Liver (tissue), 9 donors: ENCODE data around the gene RAD23A. TPM values are rescaled to one million over a fixed set of nuclear protein-coding genes. Genes with fewer than 3 reads are reported as not detected.

Experiments
- DNase-seq: peaks from one replicate; pipeline ENCODE4 v3.0.0-alpha.2; 2017; ENCODE audit warnings: low spot score
- H3K27ac ChIP-seq, 2 donors: one replicate each; pipeline ENCODE4 v1.7.0; 2013; ENCODE audit warnings: inconsistent platforms in 2 of 2, low read length in 2 of 2, control low read depth in 1 of 2, low read depth in 1 of 2, mild to moderate bottlenecking in 1 of 2
- H3K27me3 ChIP-seq, 4 donors: one replicate each; pipeline versions ENCODE4 v1.6.1 to v1.7.0; 2013; ENCODE audit warnings: low read length in 3 of 4, inconsistent platforms in 1 of 4, mild to moderate bottlenecking in 1 of 4, moderate library complexity in 1 of 4; ENCODE audit not compliant: control insufficient read depth in 4 of 4, insufficient read depth in 4 of 4
- H3K36me3 ChIP-seq, 4 donors: one replicate each; pipeline versions ENCODE4 v1.6.1 to v1.7.0; 2013; ENCODE audit warnings: low read length in 3 of 4, mild to moderate bottlenecking in 3 of 4, low read depth in 1 of 4, moderate library complexity in 1 of 4; ENCODE audit not compliant: control insufficient read depth in 4 of 4, insufficient read depth in 3 of 4
- H3K4me1 ChIP-seq, 4 donors: one replicate each; pipeline versions ENCODE4 v1.6.1 to v1.7.0; 2013; ENCODE audit warnings: low read length in 3 of 4, mild to moderate bottlenecking in 3 of 4, moderate library complexity in 1 of 4; ENCODE audit not compliant: control insufficient read depth in 4 of 4, insufficient read depth in 4 of 4
- H3K4me3 ChIP-seq, 3 donors: one replicate each; pipeline versions ENCODE4 v1.6.1 to v1.7.0; 2013; ENCODE audit warnings: low read length in 3 of 3, control low read depth in 1 of 3, low read depth in 1 of 3, mild to moderate bottlenecking in 1 of 3
- H3K9ac ChIP-seq, 2 donors: one replicate each; pipeline ENCODE4 v1.7.0; 2013; ENCODE audit warnings: low read length in 2 of 2, mild to moderate bottlenecking in 2 of 2, moderate library complexity in 2 of 2, control low read depth in 1 of 2, low read depth in 1 of 2
- H3K9me3 ChIP-seq, 4 donors: one replicate each; pipeline versions ENCODE4 v1.6.1 to v1.7.0; 2013; ENCODE audit warnings: low read length in 3 of 4; ENCODE audit not compliant: control insufficient read depth in 4 of 4
- EGR1 ChIP-seq, 2 donors: IDR thresholded peaks; 2 replicates each; pipeline ENCODE4 v1.6.1; 2016 to 2018; ENCODE audit warnings: antibody characterized with exemption in 2 of 2, low read depth in 2 of 2
- GABPA ChIP-seq, 2 donors: IDR thresholded peaks in 1 of 2; conservative IDR thresholded peaks in 1 of 2; 2 replicates each; pipeline ENCODE4 v1.6.1; 2016; ENCODE audit warnings: antibody characterized with exemption in 2 of 2, mild to moderate bottlenecking in 1 of 2, moderate library complexity in 1 of 2
- HNF4G ChIP-seq: IDR thresholded peaks from 2 replicates; pipeline ENCODE4 v1.6.1; 2016; ENCODE audit warnings: antibody characterized with exemption
- JUND ChIP-seq, 2 donors: IDR thresholded peaks; 2 replicates each; pipeline ENCODE4 v1.6.1; 2016; ENCODE audit warnings: antibody characterized with exemption in 2 of 2
- MAX ChIP-seq: IDR thresholded peaks from 2 replicates; pipeline ENCODE4 v1.6.1; 2016; ENCODE audit warnings: antibody characterized with exemption
- NR2F2 ChIP-seq: IDR thresholded peaks from 2 replicates; pipeline ENCODE4 v1.6.1; 2016; ENCODE audit warnings: antibody characterized with exemption
- RXRA ChIP-seq, 2 donors: IDR thresholded peaks; 2 replicates each; pipeline ENCODE4 v1.6.1; 2017 to 2018; ENCODE audit warnings: antibody characterized with exemption in 2 of 2, mild to moderate bottlenecking in 1 of 2
- SP1 ChIP-seq: IDR thresholded peaks from 2 replicates; pipeline ENCODE4 v1.6.1; 2018; ENCODE audit warnings: antibody characterized with exemption, mild to moderate bottlenecking
- YY1 ChIP-seq: IDR thresholded peaks from 2 replicates; pipeline ENCODE4 v1.6.1; 2016; ENCODE audit warnings: antibody characterized with exemption, mild to moderate bottlenecking
- WGBS: extraction: QIAGEN DNeasy Blood & Tissue Kit; methylation state at CpG from one replicate; pipeline ENCODE4 v1.1.7; 2013; 5-methylcytosine and 5-hydroxymethylcytosine counted together
- polyA plus RNA-seq, 2 donors: library from polyadenylated mRNA; stranded (reverse) in 1 of 2; unstranded in 1 of 2; fragments of 200-250 nt in 1 of 2; fragments of >200 nt in 1 of 2; fragmentation: Nextera tagmentation in 1 of 2; extraction: Ambion mirVana in 1 of 2; gene quantifications; one replicate each; pipeline versions ENCODE4 v1.2.1 to v1.2.3, GENCODE V29; 2013 to 2015
- total RNA-seq, 2 donors: library from RNA; depleted of rRNA; stranded (reverse); fragments of >200 nt; gene quantifications; one replicate each; pipeline ENCODE4 v1.2.3, GENCODE V29; 2014
- TF ChIP-seq, protein P1 (sequence below): IDR thresholded peaks from 2 replicates; pipeline ENCODE4 v1.6.1; 2016; ENCODE audit warnings: antibody characterized with exemption
- TF ChIP-seq, protein P2 (sequence below): IDR thresholded peaks from 2 replicates; pipeline ENCODE4 v1.6.1; 2016; ENCODE audit warnings: antibody characterized with exemption
- TF ChIP-seq, protein P3 (sequence below): fragments of 150-350 bp; IDR thresholded peaks from 2 replicates; pipeline ENCODE4 v1.5.1; 2017; ENCODE audit warnings: improper control_type of control experiment, low read depth, low read length; ENCODE audit not compliant: missing input control
- TF ChIP-seq, protein P4 (sequence below): IDR thresholded peaks from 2 replicates; pipeline ENCODE4 v1.6.1; 2016; ENCODE audit warnings: antibody characterized with exemption, mild to moderate bottlenecking
- donor health status: healthy.
- donor health status: healthy.
- donor health status: healthy.
- donor health status: healthy.
- donor health status: healthy.

The RAD23A gene
- total and polyA plus RNA-seq, 4 donors = 42.9 to 112 (median 66.8) TPM

DNA sequence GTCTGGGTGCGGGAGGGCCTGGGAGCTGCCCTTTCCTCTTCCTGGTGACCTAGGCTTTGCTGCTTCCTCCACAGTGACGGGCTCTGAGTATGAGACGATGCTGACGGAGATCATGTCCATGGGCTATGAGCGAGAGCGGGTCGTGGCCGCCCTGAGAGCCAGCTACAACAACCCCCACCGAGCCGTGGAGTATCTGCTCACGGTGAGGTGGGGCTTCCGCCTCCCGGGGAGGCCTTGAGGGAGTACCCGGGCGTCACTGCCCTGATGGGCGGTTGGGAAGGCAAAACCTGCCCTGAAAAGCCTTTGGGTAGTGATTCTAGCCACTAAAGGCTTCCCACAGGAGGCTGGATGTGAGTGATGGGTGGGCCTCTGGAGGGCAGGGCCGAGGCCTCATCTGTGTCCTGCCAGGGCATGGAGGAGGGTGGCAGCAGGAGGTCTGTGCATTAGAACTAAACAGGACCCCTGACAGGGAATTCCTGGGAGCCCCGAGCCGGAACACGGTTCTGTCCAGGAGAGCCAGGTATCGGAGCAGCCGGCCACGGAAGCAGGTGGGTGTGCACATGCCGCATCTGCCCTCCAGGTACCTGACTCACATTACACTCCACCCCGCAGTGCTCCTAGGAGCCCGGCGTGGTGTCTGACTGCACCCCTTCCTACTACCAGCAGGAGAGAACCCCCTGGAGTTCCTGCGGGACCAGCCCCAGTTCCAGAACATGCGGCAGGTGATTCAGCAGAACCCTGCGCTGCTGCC is 3.1 kb downstream of the RAD23A start:
- WGBS = 95% methylated on average over 30 of the region's 30 CpGs
- Histone ChIP-seq H3K9me3 (no peaks in the 10 kb centered on the region), H3K4me1 (peaks cover 2 to 21% (median 13%) of the 10 kb centered on the region in 4 donors), H3K27ac (no peak overlapping the region), H3K9ac (no peak overlapping the region), H3K36me3 (peaks cover 21 to 52% (median 35%) of the 10 kb centered on the region in 4 donors), H3K4me3 (no peak overlapping the region), H3K27me3 (no peaks in the 10 kb centered on the region)
- DNase-seq = no peak
- TF ChIP-seq JUND (IDR thresholded peaks at IDR 0.05) (no peak), SP1 (no peak), HNF4G (no peak), RXRA (IDR thresholded peaks at IDR 0.05) (no peak), GABPA (IDR thresholded peaks at IDR 0.05 in 1 of 2, conservative IDR thresholded peaks at IDR 0.05 in 1 of 2) (no peak), YY1 (no peak), NR2F2 (no peak), EGR1 (IDR thresholded peaks at IDR 0.05; ENCODE audit: low read depth in 2 of 2) (no peak), MAX (no peak)
- TF ChIP-seq, protein P1, sequence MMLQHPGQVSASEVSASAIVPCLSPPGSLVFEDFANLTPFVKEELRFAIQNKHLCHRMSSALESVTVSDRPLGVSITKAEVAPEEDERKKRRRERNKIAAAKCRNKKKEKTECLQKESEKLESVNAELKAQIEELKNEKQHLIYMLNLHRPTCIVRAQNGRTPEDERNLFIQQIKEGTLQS = no peak
- TF ChIP-seq, protein P2, sequence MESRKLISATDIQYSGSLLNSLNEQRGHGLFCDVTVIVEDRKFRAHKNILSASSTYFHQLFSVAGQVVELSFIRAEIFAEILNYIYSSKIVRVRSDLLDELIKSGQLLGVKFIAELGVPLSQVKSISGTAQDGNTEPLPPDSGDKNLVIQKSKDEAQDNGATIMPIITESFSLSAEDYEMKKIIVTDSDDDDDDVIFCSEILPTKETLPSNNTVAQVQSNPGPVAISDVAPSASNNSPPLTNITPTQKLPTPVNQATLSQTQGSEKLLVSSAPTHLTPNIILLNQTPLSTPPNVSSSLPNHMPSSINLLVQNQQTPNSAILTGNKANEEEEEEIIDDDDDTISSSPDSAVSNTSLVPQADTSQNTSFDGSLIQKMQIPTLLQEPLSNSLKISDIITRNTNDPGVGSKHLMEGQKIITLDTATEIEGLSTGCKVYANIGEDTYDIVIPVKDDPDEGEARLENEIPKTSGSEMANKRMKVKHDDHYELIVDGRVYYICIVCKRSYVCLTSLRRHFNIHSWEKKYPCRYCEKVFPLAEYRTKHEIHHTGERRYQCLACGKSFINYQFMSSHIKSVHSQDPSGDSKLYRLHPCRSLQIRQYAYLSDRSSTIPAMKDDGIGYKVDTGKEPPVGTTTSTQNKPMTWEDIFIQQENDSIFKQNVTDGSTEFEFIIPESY = no peak
- TF ChIP-seq, protein P3, sequence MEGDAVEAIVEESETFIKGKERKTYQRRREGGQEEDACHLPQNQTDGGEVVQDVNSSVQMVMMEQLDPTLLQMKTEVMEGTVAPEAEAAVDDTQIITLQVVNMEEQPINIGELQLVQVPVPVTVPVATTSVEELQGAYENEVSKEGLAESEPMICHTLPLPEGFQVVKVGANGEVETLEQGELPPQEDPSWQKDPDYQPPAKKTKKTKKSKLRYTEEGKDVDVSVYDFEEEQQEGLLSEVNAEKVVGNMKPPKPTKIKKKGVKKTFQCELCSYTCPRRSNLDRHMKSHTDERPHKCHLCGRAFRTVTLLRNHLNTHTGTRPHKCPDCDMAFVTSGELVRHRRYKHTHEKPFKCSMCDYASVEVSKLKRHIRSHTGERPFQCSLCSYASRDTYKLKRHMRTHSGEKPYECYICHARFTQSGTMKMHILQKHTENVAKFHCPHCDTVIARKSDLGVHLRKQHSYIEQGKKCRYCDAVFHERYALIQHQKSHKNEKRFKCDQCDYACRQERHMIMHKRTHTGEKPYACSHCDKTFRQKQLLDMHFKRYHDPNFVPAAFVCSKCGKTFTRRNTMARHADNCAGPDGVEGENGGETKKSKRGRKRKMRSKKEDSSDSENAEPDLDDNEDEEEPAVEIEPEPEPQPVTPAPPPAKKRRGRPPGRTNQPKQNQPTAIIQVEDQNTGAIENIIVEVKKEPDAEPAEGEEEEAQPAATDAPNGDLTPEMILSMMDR = no peak
- TF ChIP-seq, protein P4, sequence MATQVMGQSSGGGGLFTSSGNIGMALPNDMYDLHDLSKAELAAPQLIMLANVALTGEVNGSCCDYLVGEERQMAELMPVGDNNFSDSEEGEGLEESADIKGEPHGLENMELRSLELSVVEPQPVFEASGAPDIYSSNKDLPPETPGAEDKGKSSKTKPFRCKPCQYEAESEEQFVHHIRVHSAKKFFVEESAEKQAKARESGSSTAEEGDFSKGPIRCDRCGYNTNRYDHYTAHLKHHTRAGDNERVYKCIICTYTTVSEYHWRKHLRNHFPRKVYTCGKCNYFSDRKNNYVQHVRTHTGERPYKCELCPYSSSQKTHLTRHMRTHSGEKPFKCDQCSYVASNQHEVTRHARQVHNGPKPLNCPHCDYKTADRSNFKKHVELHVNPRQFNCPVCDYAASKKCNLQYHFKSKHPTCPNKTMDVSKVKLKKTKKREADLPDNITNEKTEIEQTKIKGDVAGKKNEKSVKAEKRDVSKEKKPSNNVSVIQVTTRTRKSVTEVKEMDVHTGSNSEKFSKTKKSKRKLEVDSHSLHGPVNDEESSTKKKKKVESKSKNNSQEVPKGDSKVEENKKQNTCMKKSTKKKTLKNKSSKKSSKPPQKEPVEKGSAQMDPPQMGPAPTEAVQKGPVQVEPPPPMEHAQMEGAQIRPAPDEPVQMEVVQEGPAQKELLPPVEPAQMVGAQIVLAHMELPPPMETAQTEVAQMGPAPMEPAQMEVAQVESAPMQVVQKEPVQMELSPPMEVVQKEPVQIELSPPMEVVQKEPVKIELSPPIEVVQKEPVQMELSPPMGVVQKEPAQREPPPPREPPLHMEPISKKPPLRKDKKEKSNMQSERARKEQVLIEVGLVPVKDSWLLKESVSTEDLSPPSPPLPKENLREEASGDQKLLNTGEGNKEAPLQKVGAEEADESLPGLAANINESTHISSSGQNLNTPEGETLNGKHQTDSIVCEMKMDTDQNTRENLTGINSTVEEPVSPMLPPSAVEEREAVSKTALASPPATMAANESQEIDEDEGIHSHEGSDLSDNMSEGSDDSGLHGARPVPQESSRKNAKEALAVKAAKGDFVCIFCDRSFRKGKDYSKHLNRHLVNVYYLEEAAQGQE = no peak
